GM21825 (cell line): Measurements from ENCODE around the gene CLN3.
"Not testable (repeated sequence)": the region's sequence is repeated elsewhere in the genome, so short reads cannot be mapped to it uniquely, and the experiment has no call there.

ENCODE experiments used
- ATAC-seq: cut with Tn5 transposase; IDR thresholded peaks from one replicate; pipeline ENCODE4 v1.9.1; 2021; ENCODE audit warnings: mild to moderate bottlenecking, moderate library complexity; ENCODE audit not compliant: unreplicated experiment

Gene CLN3

GRCh38 chr16:28495098-28495793, 3.4 kb upstream of the CLN3 start:
- no peak for ATAC-seq

DNA sequence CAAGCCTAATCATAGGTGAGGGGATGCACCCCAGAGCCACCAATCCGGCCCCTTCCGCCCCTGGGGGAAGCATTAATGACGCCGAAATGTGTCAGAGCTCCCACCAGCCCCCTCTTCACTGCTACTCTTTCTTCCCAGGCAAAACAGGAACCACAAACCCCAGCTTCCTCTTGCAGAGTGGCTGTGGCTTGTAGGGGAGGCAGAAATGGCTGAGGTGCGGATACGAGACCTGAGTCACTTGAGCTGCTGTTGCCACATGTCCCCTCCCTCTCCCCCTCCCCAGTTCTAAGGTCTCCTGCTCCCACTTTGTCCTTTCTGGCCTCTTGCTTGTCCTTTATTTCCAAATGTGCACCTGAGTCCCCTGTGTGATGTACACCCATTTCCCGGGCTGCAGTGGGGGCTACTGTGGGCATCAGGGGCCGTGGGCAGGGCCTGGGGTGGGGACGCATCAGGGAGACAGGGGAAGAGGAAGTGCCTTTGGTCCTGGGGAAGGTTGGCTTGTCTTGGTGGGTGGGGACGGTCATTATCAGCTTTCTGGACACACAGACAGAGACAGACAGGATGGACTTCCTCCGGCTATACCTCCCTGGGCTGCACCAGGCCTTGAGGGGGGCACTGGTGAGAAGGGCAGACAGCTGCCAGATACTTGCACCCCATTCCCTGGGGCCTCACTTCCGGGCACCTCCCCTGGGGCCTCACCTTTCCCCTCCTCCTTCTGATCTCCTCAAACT, 2.4 kb upstream of the CLN3 start, which contains the start of gene APOBR:
TSS of gene APOBR (plus strand) at position 523 of the 731 bp plus-strand sequence. CDS start at position 562, 39 bp downstream.
- peak; percentile 39 for ATAC-seq

DNA sequence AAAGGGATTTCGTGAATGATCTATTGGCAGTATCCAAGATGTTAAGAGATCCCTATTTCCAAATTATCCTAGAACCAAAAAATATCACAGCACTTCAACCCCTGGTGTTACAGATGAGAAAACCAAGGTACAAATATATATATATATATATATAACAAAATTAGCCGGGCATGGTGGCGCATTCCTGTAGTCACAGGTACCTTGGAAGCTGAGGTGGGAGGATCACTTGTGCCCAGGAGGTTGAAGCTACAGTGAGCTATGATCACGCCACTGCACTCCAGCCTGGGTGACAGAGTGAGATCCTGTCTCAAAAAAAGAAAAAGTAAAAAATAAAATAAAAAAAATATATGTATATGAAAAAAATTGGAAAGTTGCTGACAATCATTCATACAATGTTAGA, 637 bp upstream of the CLN3 start:
- ATAC-seq: no peak

DNA sequence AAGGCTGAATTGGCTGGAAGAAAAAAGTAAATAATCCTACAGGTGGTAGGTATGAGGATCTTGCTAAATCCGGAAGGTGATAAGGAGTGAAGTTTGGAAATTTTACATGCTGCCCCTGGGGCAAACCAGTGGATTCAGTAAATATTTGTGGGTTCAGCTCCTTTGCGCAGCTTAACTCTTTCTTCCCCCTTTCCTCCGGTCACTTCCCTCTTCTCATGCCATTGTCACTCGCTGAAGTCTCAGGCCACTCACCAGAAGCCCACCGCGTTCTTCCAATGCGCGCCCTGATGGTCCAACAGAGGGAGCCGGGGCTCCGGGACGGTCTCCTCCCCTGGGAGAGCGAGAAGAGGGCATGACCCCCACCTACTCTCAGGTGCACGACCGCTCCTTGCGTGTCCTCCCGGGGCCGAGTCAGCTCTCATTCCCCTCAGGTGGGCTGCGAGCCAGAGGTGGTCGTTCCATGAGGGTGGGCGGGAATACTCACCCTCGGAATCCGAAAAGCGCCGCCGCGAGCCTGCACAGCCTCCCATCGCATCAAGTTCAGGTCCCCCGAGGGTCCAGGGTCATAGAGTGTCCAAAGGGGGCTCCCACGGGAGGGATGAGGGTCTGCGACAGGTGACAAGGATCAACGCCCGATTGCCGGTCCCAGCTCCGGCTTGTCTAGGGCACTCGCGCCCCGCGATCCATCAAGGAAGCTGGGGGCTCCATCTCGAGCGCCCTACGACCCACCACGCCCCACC, 474 bp downstream of the CLN3 start:
- no peak for ATAC-seq

DNA sequence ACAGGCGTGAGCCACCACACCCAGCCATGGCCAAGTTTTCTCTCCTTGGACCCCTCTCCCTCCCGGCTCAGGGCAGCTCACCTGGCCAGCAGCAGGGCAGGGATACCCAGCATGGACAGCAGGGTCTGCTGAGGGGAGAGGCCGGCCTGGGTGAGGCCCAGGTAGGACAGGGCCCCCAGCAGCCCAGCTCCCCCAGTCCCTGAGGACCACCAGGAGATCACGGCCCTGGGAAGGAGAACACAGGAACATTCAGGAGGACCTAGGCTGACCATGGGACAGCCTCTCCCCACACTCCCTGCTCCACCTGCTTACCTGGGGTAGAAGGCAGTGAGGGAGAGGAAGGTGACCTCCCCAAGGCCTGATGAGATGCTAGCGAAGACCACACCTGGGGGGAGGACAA, 5.6 kb downstream of the CLN3 start:
- ATAC-seq: no peak

DNA sequence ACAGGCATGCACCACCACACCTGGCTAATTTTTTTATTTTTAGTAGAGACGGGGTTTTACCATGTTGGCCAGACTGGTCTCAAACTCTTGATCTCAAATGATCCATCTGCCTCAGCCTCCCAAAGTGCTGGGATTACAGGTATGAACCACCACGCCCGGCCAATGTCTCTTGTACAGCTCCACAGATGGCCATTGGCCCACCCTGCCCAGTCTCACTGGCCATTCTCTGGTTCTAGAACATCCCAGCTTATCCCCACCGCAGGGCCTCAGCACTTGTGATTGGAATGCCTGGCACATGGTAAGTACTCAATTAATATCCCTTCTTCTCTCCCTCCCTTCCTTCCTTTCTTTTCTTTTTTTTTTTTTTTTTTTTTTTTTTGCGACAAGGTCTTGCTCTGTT, 8.5 kb downstream of the CLN3 start:
- not testable (repeated sequence) for ATAC-seq

DNA sequence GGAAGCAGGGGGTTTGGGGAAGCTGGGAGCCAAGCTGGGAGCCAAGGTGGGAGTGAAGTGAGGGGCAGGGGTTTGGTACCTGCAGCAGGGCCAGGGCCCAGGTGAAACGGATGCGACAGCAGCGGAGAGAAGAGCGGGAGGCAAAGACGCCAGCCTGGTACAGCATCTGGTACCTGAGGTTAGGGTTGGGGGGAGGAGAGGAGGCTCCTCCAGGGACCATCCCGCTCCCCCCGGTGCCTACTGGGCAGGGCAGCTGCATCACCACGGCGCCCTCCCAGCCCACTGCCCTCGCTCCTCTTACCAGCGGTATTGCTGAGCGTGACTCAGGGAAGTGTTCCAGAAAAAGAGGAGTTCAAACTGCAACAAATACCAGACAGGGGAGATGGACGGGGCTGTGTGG, 9.8 kb downstream of the CLN3 start:
- no peak for ATAC-seq

- ATAC-seq: no peak
These were observed 13.2 kb downstream of the CLN3 start for GRCh38 chr16:28478506-28479180.

DNA sequence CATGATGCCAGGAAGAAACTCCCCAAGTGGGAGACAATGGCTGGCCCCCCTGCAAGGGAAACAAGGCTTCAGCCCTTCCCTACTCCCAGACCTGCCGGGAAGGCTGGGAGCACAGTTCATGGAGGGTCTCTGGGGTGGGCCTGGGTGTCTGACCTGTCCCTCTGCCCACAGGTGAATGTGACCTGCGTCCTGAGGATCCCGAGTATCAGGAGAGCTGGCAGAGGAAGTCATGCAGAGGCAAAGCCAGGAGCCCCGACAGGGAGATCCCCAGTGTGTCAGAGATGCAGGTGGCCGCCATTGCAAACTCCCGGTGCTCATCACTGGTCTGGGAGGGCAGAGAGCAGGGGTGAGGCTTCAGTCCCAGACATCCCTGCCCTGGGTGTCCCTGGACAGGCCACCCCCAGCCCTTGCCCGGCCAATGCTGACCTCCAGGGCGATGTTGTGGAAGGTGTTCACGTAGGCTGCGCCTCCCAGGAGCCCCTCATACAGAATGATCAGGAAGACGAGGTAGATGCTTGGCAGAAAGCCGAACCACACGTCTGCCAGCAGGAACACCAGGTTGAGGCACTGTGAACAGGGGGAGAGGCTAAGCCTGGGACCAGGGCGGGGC, 14.5 kb downstream of the CLN3 start:
- no peak for ATAC-seq

GRCh38 chr16:28475221-28475620, 16.7 kb downstream of the CLN3 start:
- no peak for ATAC-seq

- ATAC-seq: no peak
These were observed 18.1 kb downstream of the CLN3 start for GRCh38 chr16:28473714-28474265.

DNA sequence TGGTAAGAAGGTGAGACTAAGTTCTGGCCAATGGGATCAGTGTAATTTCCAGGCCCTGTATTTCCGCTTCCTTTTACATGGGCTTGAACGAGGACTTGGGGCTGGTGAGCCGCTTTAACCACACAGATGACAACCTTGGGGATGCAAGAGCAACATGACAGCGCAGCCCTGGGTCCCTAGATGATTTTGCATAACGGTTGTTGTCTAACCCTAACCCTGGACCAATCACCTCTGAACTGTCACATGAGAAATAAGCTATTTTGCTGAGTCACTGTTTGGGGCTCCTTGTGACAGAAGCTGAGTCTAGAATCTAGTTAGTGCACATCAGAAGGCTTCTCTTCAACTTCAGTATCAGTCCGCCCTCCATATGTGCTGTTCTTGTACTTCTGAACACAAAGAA, 44.8 kb downstream of the CLN3 start:
- ATAC-seq: not testable (repeated sequence)

DNA sequence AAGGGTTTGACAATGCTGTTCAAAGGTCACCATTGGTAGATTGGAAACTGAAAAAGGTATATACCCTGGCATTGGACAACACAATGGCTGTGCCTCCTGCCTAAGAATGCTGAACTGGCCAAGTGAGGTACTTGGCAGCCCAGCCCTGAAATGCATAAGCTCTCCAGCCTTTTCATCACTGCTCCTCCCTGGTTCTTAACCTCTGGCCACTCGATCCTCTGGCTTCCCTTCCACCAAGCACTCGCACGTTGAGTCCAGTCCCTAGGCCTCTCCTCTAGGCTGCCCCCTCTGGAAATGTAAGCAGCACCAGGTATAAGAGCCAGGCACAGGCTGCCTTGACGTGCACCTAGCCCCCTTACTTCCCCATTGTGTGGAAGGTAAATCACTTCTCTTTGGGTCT, 45.5 kb downstream of the CLN3 start:
- not testable (repeated sequence) for ATAC-seq

- not testable (repeated sequence) for ATAC-seq
These were observed 47.9 kb downstream of the CLN3 start for GRCh38 chr16:28443943-28444342.

GRCh38 chr16:28438899-28439298, 53.0 kb downstream of the CLN3 start:
- not testable (repeated sequence) for ATAC-seq

DNA sequence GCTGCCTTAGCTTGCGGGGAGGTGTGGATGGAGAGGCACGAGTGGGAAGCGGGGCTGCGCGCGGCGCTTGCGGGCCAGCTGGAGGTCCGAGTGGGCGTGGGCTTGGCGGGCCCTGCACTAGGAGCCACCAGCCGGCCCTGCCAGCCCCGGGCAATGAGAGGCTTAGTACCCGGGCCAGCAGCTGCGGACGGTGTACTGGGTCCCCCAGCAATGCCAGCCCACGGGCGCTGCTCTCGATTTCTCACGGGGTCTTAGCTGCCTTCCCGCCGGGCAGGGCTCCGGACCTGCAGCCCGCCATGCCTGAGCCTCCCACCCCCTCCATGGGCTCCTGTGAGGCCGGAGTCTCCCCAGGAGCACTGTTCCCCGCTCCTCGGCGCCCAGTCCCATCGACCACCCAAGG, 56.5 kb downstream of the CLN3 start:
- not testable (repeated sequence) for ATAC-seq
